Sigmoid colon (tissue), 7 donors: ENCODE results near the gene GUCA1A. TPM values are rescaled to one million over a fixed set of nuclear protein-coding genes. Genes with fewer than 3 reads are reported as not detected.

ENCODE experiments used
- DNase-seq: peaks from one replicate; pipeline ENCODE4 v3.0.0-alpha.2; 2019
- H3K27ac ChIP-seq, 4 donors: fragments of 200-600 bp; sonication (generic); one replicate each; pipeline ENCODE4 v1.5.1; 2016 to 2019; ENCODE audit warnings: mild to moderate bottlenecking in 1 of 4
- H3K27me3 ChIP-seq, 3 donors: fragments of 200-600 bp; sonication (generic); one replicate each; pipeline ENCODE4 v1.5.1; 2019; ENCODE audit warnings: mild to moderate bottlenecking in 1 of 3
- H3K36me3 ChIP-seq, 4 donors: fragments of 200-600 bp; sonication (generic); one replicate each; pipeline ENCODE4 v1.5.1; 2016 to 2019
- H3K4me1 ChIP-seq, 4 donors: fragments of 200-600 bp; sonication (generic); one replicate each; pipeline ENCODE4 v1.5.1; 2017 to 2019
- H3K4me3 ChIP-seq, 4 donors: fragments of 200-600 bp; sonication (generic); one replicate each; pipeline ENCODE4 v1.5.1; 2017 to 2019; ENCODE audit warnings: mild to moderate bottlenecking in 2 of 4, moderate library complexity in 1 of 4
- H3K9me3 ChIP-seq, 4 donors: fragments of 200-600 bp in 3 of 4; sonication (generic) in 3 of 4; one replicate each; pipeline versions ENCODE4 v1.5.1 to v1.6.1; 2013 to 2019
- CTCF ChIP-seq, 4 experiments: fragments of 450-650 bp in 3 of 4; fragments of 200-600 bp in 1 of 4; IDR thresholded peaks; one replicate each; pipeline ENCODE4 v1.5.1; 2016 to 2019; ENCODE audit warnings: antibody characterized with exemption in 4 of 4, mild to moderate bottlenecking in 3 of 4, moderate library complexity in 2 of 4
- EP300 ChIP-seq, 4 donors: sonication (generic); formaldehyde crosslinking; IDR thresholded peaks; one replicate each; pipeline ENCODE4 v1.6.1; 2017; ENCODE audit warnings: antibody characterized with exemption in 4 of 4
- POLR2A ChIP-seq, 2 donors: fragments of 450-650 bp; IDR thresholded peaks; one replicate each; pipeline ENCODE4 v1.6.1; 2016; ENCODE audit warnings: antibody characterized with exemption in 2 of 2, mild to moderate bottlenecking in 2 of 2, moderate library complexity in 2 of 2
- POLR2AphosphoS5 ChIP-seq, 4 donors: sonication (generic); formaldehyde crosslinking; IDR thresholded peaks; one replicate each; pipeline ENCODE4 v1.6.1; 2017; ENCODE audit warnings: antibody characterized with exemption in 4 of 4
- WGBS, 2 donors: extraction: QIAGEN DNeasy Blood & Tissue Kit; methylation state at CpG; one replicate each; pipeline ENCODE4 v1.1.7; 2013; 5-methylcytosine and 5-hydroxymethylcytosine counted together
- intact Hi-C: fragments of 100-400 bp; cut with DNase I; formaldehyde crosslinking; loops from one replicate; pipeline ENCODE4 v1.15.1; 2023
- polyA plus RNA-seq, 3 donors: library from polyadenylated mRNA; stranded (reverse); fragments of 200-250 nt; gene quantifications; one replicate each; pipeline ENCODE4 v1.2.3, GENCODE V29; 2013
- total RNA-seq, 4 donors: library from RNA; depleted of rRNA; stranded (reverse); fragments of >200 nt; gene quantifications; one replicate each; pipeline ENCODE4 v1.1.0, GENCODE V29; 2016
- donor health status: healthy with polysubstance abuse.
- donor health status: Bipolar disorder and iron deficiency.
- donor health status: healthy.

The GUCA1A gene
- total and polyA plus RNA-seq, 7 donors, result 0.15 to 0.36 TPM; not detected in 5

- no peaks in the 10 kb centered on the region for H3K36me3 ChIP-seq
- no peak overlapping the region for H3K4me3 ChIP-seq
- intact Hi-C loops, result no loop called here
- H3K4me1 ChIP-seq, result no peaks in the 10 kb centered on the region
- no peak for DNase-seq
- H3K27ac ChIP-seq, result no peak overlapping the region
- peaks cover 0 to 8% (median 0%) of the 10 kb centered on the region in 3 donors for H3K27me3 ChIP-seq
- H3K9me3 ChIP-seq, result no peaks in the 10 kb centered on the region
- no peak for TF ChIP-seq CTCF (IDR thresholded peaks at IDR 0.05)
- TF ChIP-seq POLR2A (IDR thresholded peaks at IDR 0.05), result no peak
- TF ChIP-seq EP300 (IDR thresholded peaks at IDR 0.05), result no peak
- TF ChIP-seq POLR2AphosphoS5 (IDR thresholded peaks at IDR 0.05), result no peak
These were observed 3.8 kb downstream of the GUCA1A start for GRCh38 chr6:42176981-42177380.

DNA sequence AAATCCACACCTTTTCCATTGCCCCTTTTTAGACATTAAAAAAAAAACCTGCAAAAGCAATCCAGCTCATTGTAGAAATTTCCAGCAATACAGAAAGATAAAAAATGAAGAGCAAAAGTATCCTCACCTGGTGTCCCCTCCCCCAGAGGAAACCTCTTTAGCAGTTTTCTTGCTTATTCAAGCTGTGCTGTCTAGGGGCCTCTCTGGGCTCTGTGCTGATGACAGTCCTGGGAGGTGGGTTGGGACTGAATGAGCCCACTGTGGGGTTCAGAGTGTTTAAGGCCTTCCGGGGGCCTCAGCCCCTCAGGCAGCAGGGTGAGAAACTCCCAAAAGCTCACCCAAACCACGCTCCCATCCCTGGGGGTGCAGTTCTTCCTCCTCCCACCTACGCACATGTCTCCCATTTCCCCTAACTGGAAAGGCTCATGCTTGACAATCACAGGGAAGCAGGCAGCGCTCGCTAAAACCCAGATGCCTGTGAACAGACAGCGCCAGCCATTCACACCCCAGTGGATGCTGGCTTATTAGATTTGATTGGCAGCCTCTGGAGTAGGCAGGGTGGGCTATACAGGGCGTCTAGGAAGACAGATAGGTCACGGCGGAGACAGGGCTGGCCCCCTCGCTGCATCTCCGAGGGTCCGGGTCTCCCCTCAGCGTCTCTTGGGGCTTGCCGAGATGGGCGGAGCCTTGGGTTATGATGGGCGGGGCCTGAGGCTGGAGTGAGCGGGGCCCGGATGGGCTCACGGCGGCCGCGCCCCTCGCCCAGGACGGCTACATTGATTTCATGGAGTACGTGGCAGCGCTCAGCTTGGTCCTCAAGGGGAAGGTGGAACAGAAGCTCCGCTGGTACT lies 4.6 kb downstream of the GUCA1A start:
- Histone ChIP-seq H3K4me1 (no peaks in the 10 kb centered on the region), H3K27me3 (peaks cover 0 to 8% (median 0%) of the 10 kb centered on the region in 3 donors), H3K9me3 (no peaks in the 10 kb centered on the region), H3K36me3 (no peaks in the 10 kb centered on the region), H3K4me3 (no peak overlapping the region), H3K27ac (no peak overlapping the region)
- DNase-seq, result no peak
- 22 to 64% methylated on average over 27 of the region's 27 CpGs for WGBS, 2 donors
- TF ChIP-seq POLR2AphosphoS5 (IDR thresholded peaks at IDR 0.05) (no peak), POLR2A (IDR thresholded peaks at IDR 0.05) (no peak), EP300 (IDR thresholded peaks at IDR 0.05) (no peak)
- intact Hi-C loops, result no loop called here

DNA sequence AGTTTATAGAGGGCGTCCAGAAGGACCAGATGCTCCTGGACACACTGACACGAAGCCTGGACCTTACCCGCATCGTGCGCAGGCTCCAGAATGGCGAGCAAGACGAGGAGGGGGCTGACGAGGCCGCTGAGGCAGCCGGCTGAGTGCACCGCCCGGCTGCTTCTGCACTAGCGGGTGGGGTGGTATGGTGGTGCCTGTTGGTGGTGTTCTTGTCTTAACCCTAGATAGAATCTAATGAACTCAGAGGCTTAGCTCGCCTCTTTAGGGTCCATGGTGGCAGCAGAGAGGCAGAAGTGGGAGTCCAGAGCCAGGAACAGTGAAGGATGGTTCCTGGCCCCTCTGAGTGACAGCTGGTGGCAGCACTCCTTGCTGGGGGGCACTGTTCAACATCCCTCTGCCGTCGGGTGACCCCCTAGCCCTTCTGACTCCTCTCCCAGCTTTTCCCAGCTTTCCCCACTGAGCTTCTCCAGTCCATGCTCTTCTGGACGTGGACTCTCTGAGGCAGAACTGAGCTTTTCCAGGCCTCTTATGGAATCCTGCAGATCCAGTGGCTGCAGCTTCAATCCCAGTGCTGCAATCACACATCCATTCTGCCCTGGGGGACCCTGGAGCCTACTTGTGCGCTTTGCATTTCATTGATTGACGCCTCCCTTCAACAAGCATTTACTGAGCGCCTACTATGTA lies 6.2 kb downstream of the GUCA1A start:
- peaks cover 0 to 8% (median 0%) of the 10 kb centered on the region in 3 donors for H3K27me3 ChIP-seq
- TF ChIP-seq EP300 (IDR thresholded peaks at IDR 0.05) (no peak), CTCF (IDR thresholded peaks at IDR 0.05) (no peak), POLR2A (IDR thresholded peaks at IDR 0.05) (no peak), POLR2AphosphoS5 (IDR thresholded peaks at IDR 0.05) (no peak)
- 89 to 93% methylated on average over 20 of the region's 20 CpGs for WGBS, 2 donors
- H3K4me3 ChIP-seq, result no peak overlapping the region
- no peaks in the 10 kb centered on the region for H3K36me3 ChIP-seq
- DNase-seq, result no peak
- intact Hi-C loops, result no loop called here
- H3K27ac ChIP-seq, result no peak overlapping the region
- no peaks in the 10 kb centered on the region for H3K4me1 ChIP-seq
- H3K9me3 ChIP-seq, result no peaks in the 10 kb centered on the region

GRCh38 chr6:42179945-42180313 lies 6.8 kb downstream of the GUCA1A start:
- H3K4me1 ChIP-seq, result no peaks in the 10 kb centered on the region
- intact Hi-C loops, result no loop called here
- no peak overlapping the region for H3K4me3 ChIP-seq
- TF ChIP-seq CTCF (IDR thresholded peaks at IDR 0.05), result no peak
- no peak for TF ChIP-seq POLR2AphosphoS5 (IDR thresholded peaks at IDR 0.05)
- TF ChIP-seq POLR2A (IDR thresholded peaks at IDR 0.05), result no peak
- TF ChIP-seq EP300 (IDR thresholded peaks at IDR 0.05), result no peak
- WGBS, 2 donors, result 52 to 64% methylated on average over 3 of the region's 3 CpGs
- no peaks in the 10 kb centered on the region for H3K9me3 ChIP-seq
- DNase-seq, result no peak
- no peak overlapping the region for H3K27ac ChIP-seq
- no peaks in the 10 kb centered on the region for H3K36me3 ChIP-seq
- peaks cover 0 to 8% (median 0%) of the 10 kb centered on the region in 3 donors for H3K27me3 ChIP-seq

GRCh38 chr6:42182101-42182500 lies 8.9 kb downstream of the GUCA1A start:
- no peaks in the 10 kb centered on the region for H3K9me3 ChIP-seq
- DNase-seq, result no peak
- no peak overlapping the region for H3K27ac ChIP-seq
- H3K36me3 ChIP-seq, result no peaks in the 10 kb centered on the region
- H3K4me1 ChIP-seq, result no peaks in the 10 kb centered on the region
- peaks cover 0 to 8% (median 0%) of the 10 kb centered on the region in 3 donors for H3K27me3 ChIP-seq
- intact Hi-C loops, result no loop called here
- TF ChIP-seq POLR2AphosphoS5 (IDR thresholded peaks at IDR 0.05) (no peak), CTCF (IDR thresholded peaks at IDR 0.05) (no peak), POLR2A (IDR thresholded peaks at IDR 0.05) (no peak), EP300 (IDR thresholded peaks at IDR 0.05) (no peak)
- H3K4me3 ChIP-seq, result no peak overlapping the region
- WGBS, 2 donors, result 25 to 79% methylated on average over 5 of the region's 5 CpGs
